HS-27A (cell line): ENCODE measurements around the gene GMCL2.

Experiments
- DNase-seq: peaks from one replicate; pipeline ENCODE4 v3.0.0-alpha.2; 2012; ENCODE audit warnings: low read depth, missing footprints

GMCL2 gene

DNA sequence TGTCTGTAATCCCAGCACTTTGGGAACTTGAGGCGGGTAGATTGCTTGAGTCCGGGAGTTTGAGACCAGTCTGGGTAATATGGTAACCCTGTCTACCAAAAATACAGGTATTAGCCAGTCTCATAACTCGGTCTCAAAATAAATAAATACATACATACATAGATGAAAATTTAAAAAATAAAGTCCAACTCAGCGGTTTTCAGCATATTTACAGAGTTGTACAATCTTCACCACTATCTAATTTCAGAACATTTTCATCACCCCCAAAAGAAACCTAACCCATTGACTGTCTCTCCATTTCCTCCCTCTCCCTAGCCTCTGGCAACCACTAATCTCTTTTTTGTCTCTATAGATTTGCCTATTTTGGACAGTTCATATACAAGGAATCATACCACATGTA lies 45.6 kb downstream of the GMCL2 start:
- DNase-seq, result no peak

GRCh38 chr5:178137991-178138390 lies 49.2 kb downstream of the GMCL2 start:
- DNase-seq, result no peak

DNA sequence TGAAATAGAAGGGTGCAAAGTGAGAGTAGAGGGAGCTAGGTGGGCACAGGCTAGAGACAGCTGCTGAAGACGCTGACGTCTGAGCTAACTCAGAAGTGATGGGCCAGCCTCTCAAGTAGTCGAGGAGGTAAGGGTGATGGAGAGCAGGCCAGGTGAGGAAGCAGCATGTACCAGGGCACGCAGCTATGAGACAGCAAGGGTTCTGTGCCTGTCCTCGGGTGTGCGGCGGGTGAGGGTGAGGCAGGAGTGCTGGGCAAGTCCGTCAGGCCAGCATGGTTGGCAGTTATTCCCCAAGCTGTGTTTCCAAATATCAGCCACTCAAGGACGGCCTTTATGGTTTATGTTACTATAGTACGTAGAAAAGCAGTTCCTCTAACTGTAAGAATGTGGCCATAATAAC lies 50.2 kb downstream of the GMCL2 start:
- no peak for DNase-seq
